K562 (cell line): ENCODE results near the gene CELSR2. TPM values are rescaled to one million over a fixed set of nuclear protein-coding genes. Genes with fewer than 3 reads are reported as not detected.
A peak's percentile ranks its signal among the peaks of the same experiment; 100 is the strongest.

ENCODE experiments used
- ARID1B ChIP-seq: fragments of 450-650 bp; IDR thresholded peaks from 2 replicates; pipeline ENCODE4 v1.6.1; 2016; ENCODE audit warnings: antibody characterized with exemption, mild to moderate bottlenecking, inconsistent platforms
- DNMT1 ChIP-seq: fragments of 450-650 bp; IDR thresholded peaks from 2 replicates; pipeline ENCODE4 v1.6.1; 2016; ENCODE audit warnings: antibody characterized with exemption, mild to moderate bottlenecking
- GABPB1 ChIP-seq: sonication (generic); formaldehyde crosslinking; IDR thresholded peaks from 2 replicates; pipeline ENCODE4 v1.8.0; 2022; ENCODE audit warnings: mild to moderate bottlenecking, missing genetic modification reagents
- HNRNPK ChIP-seq: fragments of 200-400 bp; formaldehyde crosslinking; IDR thresholded peaks from one replicate; pipeline ENCODE4 v1.6.1; 2018; ENCODE audit warnings: mild to moderate bottlenecking, low read depth, low read length; ENCODE audit not compliant: poor library complexity, severe bottlenecking
- HNRNPL ChIP-seq: fragments of 200-400 bp; formaldehyde crosslinking; IDR thresholded peaks from 2 replicates; pipeline ENCODE4 v1.6.1; 2017; ENCODE audit warnings: low read depth, mild to moderate bottlenecking, low read length
- KLF10 ChIP-seq: fragments of 250-450 bp; sonication (Bioruptor Pico); IDR thresholded peaks from 2 replicates; pipeline ENCODE4 v1.6.1; 2021; ENCODE audit warnings: matching md5 sums
- MYC ChIP-seq, 2 experiments: fragments of 250-450 bp in 1 of 2; sonication (Bioruptor Pico) in 1 of 2; IDR thresholded peaks; 2 replicates each; pipeline versions ENCODE4 v1.5.1 to v1.6.1; 2012 to 2021; ENCODE audit warnings: low read depth in 2 of 2, borderline replicate concordance in 1 of 2, improper control_type of control experiment in 1 of 2, low read length in 1 of 2, mild to moderate bottlenecking in 1 of 2, moderate library complexity in 1 of 2
- NBN ChIP-seq: fragments of 450-650 bp; IDR thresholded peaks from 2 replicates; pipeline ENCODE4 v1.6.1; 2016; ENCODE audit warnings: low read depth, mild to moderate bottlenecking
- NFE2 ChIP-seq: IDR thresholded peaks from 2 replicates; pipeline ENCODE4 v1.6.1; 2014; ENCODE audit warnings: antibody characterized with exemption, low read depth
- POLR2G ChIP-seq: fragments of 200-400 bp; formaldehyde crosslinking; IDR thresholded peaks from 2 replicates; pipeline ENCODE4 v1.6.1; 2017; ENCODE audit warnings: low read depth, mild to moderate bottlenecking, antibody characterized with exemption, low read length, moderate library complexity
- RBFOX2 ChIP-seq: fragments of 200-400 bp; formaldehyde crosslinking; IDR thresholded peaks from 2 replicates; pipeline ENCODE4 v1.6.1; 2017; ENCODE audit warnings: low read depth, mild to moderate bottlenecking, low read length, moderate library complexity
- TAF7 ChIP-seq: fragments of 450-650 bp; IDR thresholded peaks from 2 replicates; pipeline ENCODE4 v1.6.1; 2016; ENCODE audit warnings: missing genetic modification characterization, missing compliant biosample characterization
- TBL1XR1 ChIP-seq, 2 experiments: IDR thresholded peaks; 2 replicates each; pipeline ENCODE4 v1.6.1; 2012; ENCODE audit warnings: improper control_type of control experiment in 2 of 2, low read length in 2 of 2, mild to moderate bottlenecking in 1 of 2
- ZFP1 ChIP-seq: fragments of 450-650 bp; formaldehyde crosslinking; IDR thresholded peaks from 2 replicates; pipeline ENCODE4 v1.4.0; 2020; ENCODE audit warnings: mild to moderate bottlenecking, mixed read lengths
- ZNF75A ChIP-seq: fragments of 450-650 bp; formaldehyde crosslinking; IDR thresholded peaks from 2 replicates; pipeline ENCODE4 v1.4.0; 2020; ENCODE audit warnings: mild to moderate bottlenecking
- polyA plus RNA-seq, 8 experiments: library from polyadenylated mRNA; depleted of rRNA in 4 of 8; stranded (reverse) in 5 of 8; unstranded in 3 of 8; fragments of >200 nt; fragmentation: Nextera tagmentation in 2 of 8; fragmentation: Illumina TruSeq in 1 of 8; extraction: Ambion mirVana in 2 of 8; extraction: Trizol in 1 of 8; gene quantifications; 2 replicates each; pipeline versions ENCODE4 v1.2.1 to v1.2.3, GENCODE V29; 2011 to 2014; ENCODE audit warnings: inconsistent platforms in 1 of 8, missing spikeins in 1 of 8
- total RNA-seq, 7 experiments: library from RNA; depleted of rRNA in 6 of 7; stranded (reverse); fragments of >200 nt in 6 of 7; fragmentation: Illumina TruSeq in 2 of 7; extraction: Trizol in 2 of 7; gene quantifications; 2 replicates each; pipeline versions ENCODE4 v1.2.1 to v1.2.3, GENCODE V29; 2011 to 2021; ENCODE audit warnings: low replicate concordance in 1 of 7
- TF ChIP-seq, protein P1 (sequence below): IDR thresholded peaks from 3 replicates; pipeline ENCODE4 v1.6.1; 2011; ENCODE audit warnings: borderline replicate concordance, mild to moderate bottlenecking; ENCODE audit not compliant: insufficient read length, insufficient read depth
- TF ChIP-seq, protein P2 (sequence below): fragments of 200-800 bp; sonication (Bioruptor generic); IDR thresholded peaks from 2 replicates; pipeline ENCODE4 v1.6.1; 2017; ENCODE audit warnings: missing genetic modification characterization, missing compliant biosample characterization
- TF ChIP-seq, protein P3 (sequence below): fragments of 450-650 bp; formaldehyde crosslinking; IDR thresholded peaks from 2 replicates; pipeline ENCODE4 v1.4.0; 2020; ENCODE audit warnings: mild to moderate bottlenecking, moderate library complexity
- TF ChIP-seq, protein P4 (sequence below): fragments of 250-450 bp; sonication (Bioruptor Pico); IDR thresholded peaks from 2 replicates; pipeline ENCODE4 v1.5.0; 2021
- TF ChIP-seq, protein P5 (sequence below): IDR thresholded peaks from 2 replicates; pipeline ENCODE4 v1.6.1; 2012; ENCODE audit warnings: low read depth, low read length, improper control_type of control experiment, borderline replicate concordance

The CELSR2 gene
- total and polyA plus RNA-seq, 9 of the 15 experiments (the other 6 are each of a cell fraction or from before 2014, with no cell fraction given) = 0.31 to 21.9 (median 4.2) TPM

DNA sequence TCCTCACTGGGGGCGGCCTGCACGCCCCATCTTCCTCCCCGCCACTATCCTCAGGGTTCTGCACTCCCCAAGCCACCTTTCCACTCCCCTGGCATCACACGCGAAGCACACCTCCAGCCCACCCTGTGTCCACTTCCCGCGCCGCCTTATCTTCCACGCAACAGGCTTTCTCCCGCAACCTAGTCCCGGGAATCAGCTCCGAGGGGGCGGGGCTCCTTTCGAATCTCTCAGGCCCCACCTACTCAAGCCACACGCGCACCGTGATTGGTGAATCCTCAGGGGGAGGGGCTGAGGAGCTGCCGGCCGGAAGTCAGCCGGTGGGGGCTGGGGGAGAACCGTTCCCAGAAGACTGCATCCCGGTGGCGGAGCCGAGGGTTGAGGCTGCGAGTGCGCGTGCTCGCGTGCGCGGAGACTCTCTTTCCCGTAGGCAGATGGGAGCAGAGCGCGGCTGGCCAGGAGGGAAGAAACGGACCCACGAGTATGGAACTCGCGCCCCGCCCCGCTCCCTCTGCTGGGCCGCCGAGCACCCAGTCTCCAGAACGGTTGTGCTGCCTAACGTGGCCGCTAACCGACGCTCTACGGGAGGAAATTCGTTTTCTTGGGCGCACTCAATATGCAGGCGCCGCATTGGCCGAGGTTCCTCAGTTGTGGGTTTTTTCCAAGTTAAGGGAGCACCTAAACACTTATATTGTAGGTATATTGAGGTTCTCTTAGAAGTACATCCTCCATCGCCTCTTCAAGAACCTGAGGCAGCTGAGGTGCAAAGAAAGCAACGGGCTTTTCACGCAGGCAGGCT lies 33.8 kb downstream of the CELSR2 start, which contains the start of gene PSRC1 (continued):
- TF ChIP-seq, protein P1, sequence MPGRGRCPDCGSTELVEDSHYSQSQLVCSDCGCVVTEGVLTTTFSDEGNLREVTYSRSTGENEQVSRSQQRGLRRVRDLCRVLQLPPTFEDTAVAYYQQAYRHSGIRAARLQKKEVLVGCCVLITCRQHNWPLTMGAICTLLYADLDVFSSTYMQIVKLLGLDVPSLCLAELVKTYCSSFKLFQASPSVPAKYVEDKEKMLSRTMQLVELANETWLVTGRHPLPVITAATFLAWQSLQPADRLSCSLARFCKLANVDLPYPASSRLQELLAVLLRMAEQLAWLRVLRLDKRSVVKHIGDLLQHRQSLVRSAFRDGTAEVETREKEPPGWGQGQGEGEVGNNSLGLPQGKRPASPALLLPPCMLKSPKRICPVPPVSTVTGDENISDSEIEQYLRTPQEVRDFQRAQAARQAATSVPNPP = no peak
- TF ChIP-seq HNRNPK (no peak), GABPB1 (peak; percentile 96), NBN (peak; percentile 32; the same call in 1 of the 2 replicates), DNMT1 (no peak; the same call in 1 of the 2 replicates), KLF10 (CRISPR knock-in tag) (no peak), RBFOX2 (peak; percentile 97), ARID1B (peak; percentile 81), TBL1XR1 (IDR thresholded peaks at IDR 0.05; ENCODE audit: low read length in 2 of 2) (no peak), MYC (IDR thresholded peaks at IDR 0.05; ENCODE audit: low read depth, low read length) (peak; percentile 81; the same call in 1 of the 2 replicates), MYC (CRISPR knock-in tag; IDR thresholded peaks at IDR 0.05; ENCODE audit: borderline replicate concordance, low read depth) (peak; percentile 77; the same call in 1 of the 2 replicates), POLR2G (peak; percentile 97), ZFP1 (no peak), HNRNPL (no peak), NFE2 (0 out of 2 replicates have a peak, but pooled peaks have one; percentile 32), TAF7 (tag) (peak; percentile 74), ZNF75A (CRISPR knock-in tag) (no peak)
- TF ChIP-seq, protein P2, sequence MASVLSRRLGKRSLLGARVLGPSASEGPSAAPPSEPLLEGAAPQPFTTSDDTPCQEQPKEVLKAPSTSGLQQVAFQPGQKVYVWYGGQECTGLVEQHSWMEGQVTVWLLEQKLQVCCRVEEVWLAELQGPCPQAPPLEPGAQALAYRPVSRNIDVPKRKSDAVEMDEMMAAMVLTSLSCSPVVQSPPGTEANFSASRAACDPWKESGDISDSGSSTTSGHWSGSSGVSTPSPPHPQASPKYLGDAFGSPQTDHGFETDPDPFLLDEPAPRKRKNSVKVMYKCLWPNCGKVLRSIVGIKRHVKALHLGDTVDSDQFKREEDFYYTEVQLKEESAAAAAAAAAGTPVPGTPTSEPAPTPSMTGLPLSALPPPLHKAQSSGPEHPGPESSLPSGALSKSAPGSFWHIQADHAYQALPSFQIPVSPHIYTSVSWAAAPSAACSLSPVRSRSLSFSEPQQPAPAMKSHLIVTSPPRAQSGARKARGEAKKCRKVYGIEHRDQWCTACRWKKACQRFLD (CRISPR knock-in tag) = peak; percentile 90
- TF ChIP-seq, protein P3, sequence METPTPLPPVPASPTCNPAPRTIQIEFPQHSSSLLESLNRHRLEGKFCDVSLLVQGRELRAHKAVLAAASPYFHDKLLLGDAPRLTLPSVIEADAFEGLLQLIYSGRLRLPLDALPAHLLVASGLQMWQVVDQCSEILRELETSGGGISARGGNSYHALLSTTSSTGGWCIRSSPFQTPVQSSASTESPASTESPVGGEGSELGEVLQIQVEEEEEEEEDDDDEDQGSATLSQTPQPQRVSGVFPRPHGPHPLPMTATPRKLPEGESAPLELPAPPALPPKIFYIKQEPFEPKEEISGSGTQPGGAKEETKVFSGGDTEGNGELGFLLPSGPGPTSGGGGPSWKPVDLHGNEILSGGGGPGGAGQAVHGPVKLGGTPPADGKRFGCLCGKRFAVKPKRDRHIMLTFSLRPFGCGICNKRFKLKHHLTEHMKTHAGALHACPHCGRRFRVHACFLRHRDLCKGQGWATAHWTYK = 0 out of 2 replicates have a peak, but pooled peaks have one; percentile 38
- TF ChIP-seq, protein P4, sequence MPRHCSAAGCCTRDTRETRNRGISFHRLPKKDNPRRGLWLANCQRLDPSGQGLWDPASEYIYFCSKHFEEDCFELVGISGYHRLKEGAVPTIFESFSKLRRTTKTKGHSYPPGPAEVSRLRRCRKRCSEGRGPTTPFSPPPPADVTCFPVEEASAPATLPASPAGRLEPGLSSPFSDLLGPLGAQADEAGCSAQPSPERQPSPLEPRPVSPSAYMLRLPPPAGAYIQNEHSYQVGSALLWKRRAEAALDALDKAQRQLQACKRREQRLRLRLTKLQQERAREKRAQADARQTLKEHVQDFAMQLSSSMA (CRISPR knock-in tag) = no peak
- TF ChIP-seq, protein P5, sequence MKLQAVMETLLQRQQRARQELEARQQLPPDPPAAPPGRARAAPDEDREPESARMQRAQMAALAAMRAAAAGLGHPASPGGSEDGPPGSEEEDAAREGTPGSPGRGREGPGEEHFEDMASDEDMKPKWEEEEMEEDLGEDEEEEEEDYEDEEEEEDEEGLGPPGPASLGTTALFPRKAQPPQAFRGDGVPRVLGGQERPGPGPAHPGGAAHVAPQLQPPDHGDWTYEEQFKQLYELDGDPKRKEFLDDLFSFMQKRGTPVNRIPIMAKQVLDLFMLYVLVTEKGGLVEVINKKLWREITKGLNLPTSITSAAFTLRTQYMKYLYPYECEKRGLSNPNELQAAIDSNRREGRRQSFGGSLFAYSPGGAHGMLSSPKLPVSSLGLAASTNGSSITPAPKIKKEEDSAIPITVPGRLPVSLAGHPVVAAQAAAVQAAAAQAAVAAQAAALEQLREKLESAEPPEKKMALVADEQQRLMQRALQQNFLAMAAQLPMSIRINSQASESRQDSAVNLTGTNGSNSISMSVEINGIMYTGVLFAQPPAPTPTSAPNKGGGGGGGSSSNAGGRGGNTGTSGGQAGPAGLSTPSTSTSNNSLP = no peak
